Sigmoid colon (tissue), 7 donors: ENCODE data around the gene PIN1. TPM values are rescaled to one million over a fixed set of nuclear protein-coding genes. Genes with fewer than 3 reads are reported as not detected.
A peak's percentile ranks its signal among the peaks of the same experiment; 100 is the strongest.

Source experiments
- DNase-seq: peaks from one replicate; pipeline ENCODE4 v3.0.0-alpha.2; 2019
- H3K27ac ChIP-seq, 4 donors: fragments of 200-600 bp; sonication (generic); one replicate each; pipeline ENCODE4 v1.5.1; 2016 to 2019; ENCODE audit warnings: mild to moderate bottlenecking in 1 of 4
- H3K27me3 ChIP-seq, 3 donors: fragments of 200-600 bp; sonication (generic); one replicate each; pipeline ENCODE4 v1.5.1; 2019; ENCODE audit warnings: mild to moderate bottlenecking in 1 of 3
- H3K36me3 ChIP-seq, 4 donors: fragments of 200-600 bp; sonication (generic); one replicate each; pipeline ENCODE4 v1.5.1; 2016 to 2019
- H3K4me1 ChIP-seq, 4 donors: fragments of 200-600 bp; sonication (generic); one replicate each; pipeline ENCODE4 v1.5.1; 2017 to 2019
- H3K4me3 ChIP-seq, 4 donors: fragments of 200-600 bp; sonication (generic); one replicate each; pipeline ENCODE4 v1.5.1; 2017 to 2019; ENCODE audit warnings: mild to moderate bottlenecking in 2 of 4, moderate library complexity in 1 of 4
- H3K9me3 ChIP-seq, 4 donors: fragments of 200-600 bp in 3 of 4; sonication (generic) in 3 of 4; one replicate each; pipeline versions ENCODE4 v1.5.1 to v1.6.1; 2013 to 2019
- EP300 ChIP-seq, 4 donors: sonication (generic); formaldehyde crosslinking; IDR thresholded peaks; one replicate each; pipeline ENCODE4 v1.6.1; 2017; ENCODE audit warnings: antibody characterized with exemption in 4 of 4
- POLR2A ChIP-seq, 2 donors: fragments of 450-650 bp; IDR thresholded peaks; one replicate each; pipeline ENCODE4 v1.6.1; 2016; ENCODE audit warnings: antibody characterized with exemption in 2 of 2, mild to moderate bottlenecking in 2 of 2, moderate library complexity in 2 of 2
- POLR2AphosphoS5 ChIP-seq, 4 donors: sonication (generic); formaldehyde crosslinking; IDR thresholded peaks; one replicate each; pipeline ENCODE4 v1.6.1; 2017; ENCODE audit warnings: antibody characterized with exemption in 4 of 4
- WGBS, 2 donors: extraction: QIAGEN DNeasy Blood & Tissue Kit; methylation state at CpG; one replicate each; pipeline ENCODE4 v1.1.7; 2013; 5-methylcytosine and 5-hydroxymethylcytosine counted together
- intact Hi-C: fragments of 100-400 bp; cut with DNase I; formaldehyde crosslinking; loops from one replicate; pipeline ENCODE4 v1.15.1; 2023
- polyA plus RNA-seq, 3 donors: library from polyadenylated mRNA; stranded (reverse); fragments of 200-250 nt; gene quantifications; one replicate each; pipeline ENCODE4 v1.2.3, GENCODE V29; 2013
- total RNA-seq, 4 donors: library from RNA; depleted of rRNA; stranded (reverse); fragments of >200 nt; gene quantifications; one replicate each; pipeline ENCODE4 v1.1.0, GENCODE V29; 2016
- TF ChIP-seq, protein P1 (sequence below), 4 experiments: fragments of 450-650 bp in 3 of 4; fragments of 200-600 bp in 1 of 4; IDR thresholded peaks; one replicate each; pipeline ENCODE4 v1.5.1; 2016 to 2019; ENCODE audit warnings: antibody characterized with exemption in 4 of 4, mild to moderate bottlenecking in 3 of 4, moderate library complexity in 2 of 4
- donor health status: healthy with polysubstance abuse.
- donor health status: Bipolar disorder and iron deficiency.
- donor health status: healthy.

The PIN1 gene
- total and polyA plus RNA-seq, 7 donors = 77.5 to 149 (median 122) TPM

- Histone ChIP-seq H3K27ac (peak within 1 kb of the TSS; percentile 78 to 89 (median 84)), H3K27me3 (no peaks in the 10 kb centered on the region), H3K36me3 (peaks cover 0 to 38% (median 7%) of the 10 kb centered on the region in 4 donors), H3K4me3 (peak within 1 kb of the TSS; percentile 73 to 98 (median 90)), H3K4me1 (peaks cover 0 to 31% (median 25%) of the 10 kb centered on the region in 4 donors), H3K9me3 (no peaks in the 10 kb centered on the region)
- intact Hi-C loops = no loop called here
- DNase-seq = peak; percentile 94
- 1% methylated on average over 62 of the region's 62 CpGs for WGBS, 2 donors
- TF ChIP-seq EP300 (IDR thresholded peaks at IDR 0.05) = no peak
- TF ChIP-seq, protein P1, sequence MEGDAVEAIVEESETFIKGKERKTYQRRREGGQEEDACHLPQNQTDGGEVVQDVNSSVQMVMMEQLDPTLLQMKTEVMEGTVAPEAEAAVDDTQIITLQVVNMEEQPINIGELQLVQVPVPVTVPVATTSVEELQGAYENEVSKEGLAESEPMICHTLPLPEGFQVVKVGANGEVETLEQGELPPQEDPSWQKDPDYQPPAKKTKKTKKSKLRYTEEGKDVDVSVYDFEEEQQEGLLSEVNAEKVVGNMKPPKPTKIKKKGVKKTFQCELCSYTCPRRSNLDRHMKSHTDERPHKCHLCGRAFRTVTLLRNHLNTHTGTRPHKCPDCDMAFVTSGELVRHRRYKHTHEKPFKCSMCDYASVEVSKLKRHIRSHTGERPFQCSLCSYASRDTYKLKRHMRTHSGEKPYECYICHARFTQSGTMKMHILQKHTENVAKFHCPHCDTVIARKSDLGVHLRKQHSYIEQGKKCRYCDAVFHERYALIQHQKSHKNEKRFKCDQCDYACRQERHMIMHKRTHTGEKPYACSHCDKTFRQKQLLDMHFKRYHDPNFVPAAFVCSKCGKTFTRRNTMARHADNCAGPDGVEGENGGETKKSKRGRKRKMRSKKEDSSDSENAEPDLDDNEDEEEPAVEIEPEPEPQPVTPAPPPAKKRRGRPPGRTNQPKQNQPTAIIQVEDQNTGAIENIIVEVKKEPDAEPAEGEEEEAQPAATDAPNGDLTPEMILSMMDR (IDR thresholded peaks at IDR 0.05) = no peak
- peak; percentile 90 to 97 (median 94) for TF ChIP-seq POLR2AphosphoS5 (IDR thresholded peaks at IDR 0.05)
- TF ChIP-seq POLR2A (IDR thresholded peaks at IDR 0.05) = peak; percentile 87 to 89
Measured at GRCh38 chr19:9827289-9828238, 7.6 kb upstream of the PIN1 start, which contains the start of gene UBL5. UBL5 (plus strand) TSS chr19:9827918; CDS start chr19:9828338, 420 bp downstream.

GRCh38 chr19:9828551-9829063, 6.5 kb upstream of the PIN1 start:
- intact Hi-C loops = no loop called here
- WGBS, 2 donors = 39 to 41% methylated on average over 13 of the region's 13 CpGs

GRCh38 chr19:9834307-9834725, 802 bp upstream of the PIN1 start:
- intact Hi-C loops = loop anchor here (5.0 kb wide), 1 partner anchor 1002 kb away; the partner anchor contains the start of genes MBD3L1 and ZNF558
- Histone ChIP-seq H3K9me3 (no peaks in the 10 kb centered on the region), H3K27me3 (no peaks in the 10 kb centered on the region), H3K27ac (peak overlapping the region; percentile 78 to 86 (median 80)), H3K36me3 (peaks cover 4 to 34% (median 9%) of the 10 kb centered on the region in 4 donors), H3K4me3 (peak overlapping the region; percentile 46 to 100 (median 97)), H3K4me1 (peaks cover 0 to 27% (median 13%) of the 10 kb centered on the region in 4 donors)
- 69 to 75% methylated on average over 6 of the region's 6 CpGs for WGBS, 2 donors
- DNase-seq = no peak
- TF ChIP-seq POLR2AphosphoS5 (IDR thresholded peaks at IDR 0.05) (no peak), POLR2A (IDR thresholded peaks at IDR 0.05) (no peak), EP300 (IDR thresholded peaks at IDR 0.05) (no peak)
- TF ChIP-seq, protein P1 (IDR thresholded peaks at IDR 0.05) = no peak

More at GRCh38 chr19:9828551-9829063, 6.5 kb upstream of the PIN1 start:
- no peaks in the 10 kb centered on the region for H3K9me3 ChIP-seq
- no peak for TF ChIP-seq POLR2AphosphoS5 (IDR thresholded peaks at IDR 0.05)
- peak overlapping the region in 3 of 4 donors; percentile 82 to 89 (median 86) for H3K27ac ChIP-seq
- H3K36me3 ChIP-seq = peaks cover 0 to 38% (median 7%) of the 10 kb centered on the region in 4 donors
- no peaks in the 10 kb centered on the region for H3K27me3 ChIP-seq
- peak overlapping the region; percentile 73 to 98 (median 90) for H3K4me3 ChIP-seq
- no peak for DNase-seq
- H3K4me1 ChIP-seq = peaks cover 0 to 31% (median 25%) of the 10 kb centered on the region in 4 donors

DNA sequence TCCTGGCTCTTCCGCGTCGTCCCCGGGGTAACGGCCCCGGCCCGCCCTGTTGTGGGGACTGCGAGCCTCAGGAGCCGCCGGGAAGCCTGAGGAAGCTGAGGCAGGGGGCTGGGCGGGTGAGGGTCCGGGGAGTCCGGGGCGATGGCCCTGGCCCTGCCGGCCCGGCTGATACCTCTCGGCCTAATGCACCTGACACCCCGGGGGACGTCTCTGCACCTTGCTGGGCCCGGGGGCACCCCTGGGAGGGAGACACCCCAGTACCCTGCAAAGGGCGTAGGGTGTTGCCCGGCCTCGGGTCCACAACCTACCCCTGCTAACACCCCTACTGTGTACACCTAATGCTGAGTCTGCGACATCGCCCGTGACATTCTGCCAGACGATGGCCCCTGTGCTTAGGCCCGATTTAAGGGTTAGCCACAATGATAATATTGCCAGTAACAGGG, 410 bp downstream of the PIN1 start:
- peak overlapping the region; percentile 79 to 88 (median 84) for H3K27ac ChIP-seq
- no peak for DNase-seq
- intact Hi-C loops = no loop called here
- WGBS, 2 donors = 1 to 3% methylated on average over 28 of the region's 28 CpGs
- H3K4me3 ChIP-seq = peak overlapping the region; percentile 90 to 100 (median 97)
- peaks cover 0 to 32% (median 10%) of the 10 kb centered on the region in 4 donors for H3K36me3 ChIP-seq
- TF ChIP-seq, protein P1 (IDR thresholded peaks at IDR 0.05) = no peak
- no peak for TF ChIP-seq EP300 (IDR thresholded peaks at IDR 0.05)
- no peak for TF ChIP-seq POLR2A (IDR thresholded peaks at IDR 0.05)
- TF ChIP-seq POLR2AphosphoS5 (IDR thresholded peaks at IDR 0.05) = no peak
- no peaks in the 10 kb centered on the region for H3K9me3 ChIP-seq
- H3K4me1 ChIP-seq = peaks cover 0 to 37% (median 13%) of the 10 kb centered on the region in 4 donors
- no peaks in the 10 kb centered on the region for H3K27me3 ChIP-seq
